ENCODE results near the gene CFAP410.

- no peak for TF ChIP-seq SMC3 (conservative IDR thresholded peaks at IDR 0.05; ENCODE audit: poor library complexity)
- no peak for TF ChIP-seq EZH2 (IDR thresholded peaks at IDR 0.05; ENCODE audit: borderline replicate concordance, insufficient read depth, low read length, poor library complexity, severe bottlenecking)
- TF ChIP-seq CTCF (IDR thresholded peaks at IDR 0.05; ENCODE audit: poor library complexity, severe bottlenecking): no peak
- no peak for TF ChIP-seq TAF1 (IDR thresholded peaks at IDR 0.05; ENCODE audit: low read depth)
- TF ChIP-seq MXI1 (conservative IDR thresholded peaks at IDR 0.05; ENCODE audit: poor library complexity, severe bottlenecking): no peak
- no peak for TF ChIP-seq POLR2AphosphoS5 (IDR thresholded peaks at IDR 0.05)
- TF ChIP-seq RAD21 (conservative IDR thresholded peaks at IDR 0.05): no peak
- no peak for TF ChIP-seq EP300 (conservative IDR thresholded peaks at IDR 0.05; ENCODE audit: poor library complexity, severe bottlenecking)
- no peak for TF ChIP-seq REST (IDR thresholded peaks at IDR 0.05; ENCODE audit: borderline replicate concordance)
These were observed 40.3 kb upstream of the CFAP410 start for GRCh38 chr21:44379515-44379848.

Data from neural cell (in vitro differentiated cells).